ENCODE measurements around the gene FNDC4.

FNDC4 gene

DNA sequence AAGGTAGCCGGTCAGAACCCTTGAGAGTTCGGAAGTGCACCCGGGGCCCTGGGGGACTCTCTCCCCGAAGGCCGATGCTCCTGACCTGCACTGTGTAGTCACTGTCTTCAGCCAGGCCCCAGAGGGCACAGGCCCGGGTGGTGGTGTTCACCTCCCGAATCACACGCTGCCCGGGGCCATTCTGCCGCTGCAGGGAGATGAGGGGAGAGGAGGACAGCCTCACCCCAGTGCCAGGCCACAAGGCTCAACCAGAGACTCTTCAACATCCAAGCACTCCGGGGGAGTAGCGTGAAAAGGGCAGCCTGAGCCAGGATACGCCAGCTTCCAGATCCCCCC is 1.1 kb downstream of the FNDC4 start:
- no peak for DNase-seq

- no peak for DNase-seq
Measured at GRCh38 chr2:27492557-27492956, 2.4 kb downstream of the FNDC4 start.

- DNase-seq: peak; percentile 99
Measured at GRCh38 chr2:27489498-27490397, 5.3 kb downstream of the FNDC4 start, which contains the start of gene IFT172. IFT172 (minus strand) TSS chr2:27489743; CDS start chr2:27489653, 90 bp downstream.

DNA sequence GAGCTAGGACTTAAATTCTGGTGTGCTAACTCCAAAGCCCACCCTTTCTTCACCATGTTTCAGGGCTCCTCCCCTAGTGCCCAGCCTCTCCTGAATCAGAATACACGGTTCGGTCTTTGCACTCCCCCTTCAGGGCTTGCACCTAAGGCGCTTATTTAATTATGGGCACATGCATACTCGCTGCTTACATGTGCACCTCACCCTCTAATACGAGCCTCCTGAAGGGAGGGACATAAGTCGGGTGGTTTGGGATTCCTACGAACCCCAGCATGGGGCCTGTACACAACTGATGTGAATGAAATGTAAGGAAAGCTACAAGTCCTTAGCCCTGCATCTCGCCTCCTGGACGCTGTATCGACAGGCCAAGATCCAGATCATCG is 5.9 kb downstream of the FNDC4 start:
- no peak for DNase-seq

DNA sequence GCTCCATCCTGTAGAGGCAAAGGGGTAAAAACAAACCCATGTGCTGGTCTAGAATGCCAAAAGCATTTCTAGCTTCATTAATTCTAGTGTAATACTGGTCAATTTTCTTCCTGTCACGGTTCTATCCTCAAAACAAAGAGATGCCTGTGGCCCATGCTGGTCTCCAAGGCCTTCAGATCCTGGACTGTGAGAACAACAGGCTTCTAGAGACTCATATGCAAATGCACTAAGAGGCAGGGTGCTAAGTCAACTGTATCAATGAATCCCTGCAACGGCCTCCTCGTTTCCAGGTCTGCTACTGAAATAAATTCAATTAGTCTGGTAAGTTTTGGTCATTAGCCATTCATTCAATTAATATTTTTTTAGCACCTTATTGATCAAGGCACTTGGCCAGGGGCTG is 9.5 kb downstream of the FNDC4 start:
- DNase-seq: no peak

DNA sequence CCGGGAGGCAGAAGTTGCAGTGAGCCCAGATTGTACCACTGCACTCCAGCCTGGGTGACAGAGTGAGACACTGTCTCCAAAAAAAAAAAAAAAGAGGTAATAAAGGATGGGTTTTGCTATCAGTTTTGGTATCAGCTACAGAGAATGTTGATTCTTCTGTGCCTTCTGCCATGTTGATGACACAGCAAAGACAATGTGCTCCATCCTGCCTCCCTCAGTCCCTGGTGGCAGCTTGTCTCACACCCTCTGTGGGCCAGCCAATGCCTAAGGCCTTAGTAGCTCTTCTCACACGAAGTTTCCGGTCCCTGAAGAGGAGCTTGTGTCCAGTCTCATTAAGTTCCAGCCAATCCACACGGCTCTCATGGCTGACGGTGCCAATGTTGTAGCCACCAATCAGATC is 23.0 kb downstream of the FNDC4 start:
- DNase-seq: no peak

DNA sequence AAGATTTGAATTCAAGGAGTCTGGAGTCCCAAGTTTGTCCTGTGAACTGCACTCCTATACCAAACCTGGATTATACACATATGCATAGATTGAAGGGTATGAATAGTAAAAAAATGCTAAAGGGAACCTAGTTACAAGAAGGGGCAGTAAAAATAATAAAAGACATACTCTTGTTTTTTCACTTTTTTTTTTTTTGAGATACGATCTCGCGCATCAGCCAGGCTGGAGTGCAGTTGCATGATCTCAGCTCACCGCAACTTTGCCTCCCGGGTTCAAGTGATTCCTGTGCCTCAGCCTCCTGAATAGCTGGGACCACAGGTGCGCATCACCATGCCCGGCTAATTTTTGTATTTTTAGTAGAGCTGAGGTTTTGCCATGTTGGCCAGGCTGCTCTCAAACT is 30.6 kb downstream of the FNDC4 start:
- no peak for DNase-seq

DNA sequence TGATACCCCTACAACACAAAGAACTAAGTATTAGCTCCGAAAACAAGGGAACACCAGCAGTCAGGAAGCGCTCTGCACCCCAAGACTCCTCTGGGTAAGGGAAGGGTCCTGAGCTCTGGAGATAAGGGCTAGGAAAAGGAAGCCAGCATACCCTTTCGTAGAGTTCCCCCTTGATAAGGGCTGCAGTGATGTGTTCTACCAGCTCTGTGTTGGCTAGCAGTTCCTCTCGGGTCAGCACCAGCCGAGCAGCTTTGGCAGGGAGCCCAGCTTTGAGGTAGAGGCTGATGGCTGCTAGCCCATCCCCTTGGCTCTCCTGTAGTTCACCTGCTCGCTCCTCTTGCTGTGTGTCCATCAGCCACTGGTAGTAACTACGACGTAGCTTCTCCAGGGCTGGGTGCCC is 33.9 kb downstream of the FNDC4 start:
- no peak for DNase-seq

- no peak for DNase-seq
Measured at GRCh38 chr2:27453968-27454367, 41.0 kb downstream of the FNDC4 start.

- DNase-seq: no peak
Measured at GRCh38 chr2:27451095-27451494, 43.9 kb downstream of the FNDC4 start.

DNA sequence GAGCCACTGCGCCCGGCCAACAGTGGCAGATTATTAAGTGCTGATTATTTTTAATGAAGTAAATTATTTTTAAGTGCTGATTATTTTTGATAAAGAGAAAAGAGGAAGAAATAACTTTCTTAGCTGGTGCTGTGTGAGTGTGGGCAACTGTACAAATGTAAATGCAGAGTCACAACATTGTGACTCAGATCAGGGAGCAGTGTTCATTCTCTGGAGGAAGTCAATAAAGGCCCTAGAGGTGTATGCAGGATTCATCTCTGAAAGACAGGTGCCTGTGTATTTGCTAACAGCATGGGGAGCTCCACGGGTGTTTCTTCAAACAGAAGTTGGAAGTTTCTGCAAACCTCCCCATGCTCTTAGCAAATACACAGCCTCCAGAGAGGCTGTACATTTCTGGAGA is 46.6 kb downstream of the FNDC4 start:
- no peak for DNase-seq

GRCh38 chr2:27446057-27446456 is 48.9 kb downstream of the FNDC4 start:
- no peak for DNase-seq

DNA sequence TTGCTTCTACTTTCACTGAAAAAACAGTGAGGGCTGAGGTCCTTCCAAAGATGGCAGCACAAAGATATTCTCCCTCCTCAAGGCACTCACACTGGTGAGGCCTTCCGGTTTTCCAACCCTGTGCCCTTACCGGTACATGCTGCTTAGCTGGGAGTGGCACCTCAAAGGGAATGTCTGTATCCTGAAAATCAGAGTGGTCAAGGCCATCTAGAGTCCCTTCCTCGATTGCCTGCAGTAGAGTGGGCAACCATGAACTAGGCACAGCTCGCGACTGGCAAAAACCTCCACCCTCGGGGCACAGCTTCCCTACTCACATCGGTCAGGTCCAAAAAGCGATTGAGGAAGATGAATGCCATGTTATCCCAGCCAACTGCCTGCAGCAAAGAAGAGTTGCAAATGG is 49.4 kb downstream of the FNDC4 start:
- no peak for DNase-seq

GRCh38 chr2:27445155-27445554 is 49.8 kb downstream of the FNDC4 start:
- no peak for DNase-seq

DNA sequence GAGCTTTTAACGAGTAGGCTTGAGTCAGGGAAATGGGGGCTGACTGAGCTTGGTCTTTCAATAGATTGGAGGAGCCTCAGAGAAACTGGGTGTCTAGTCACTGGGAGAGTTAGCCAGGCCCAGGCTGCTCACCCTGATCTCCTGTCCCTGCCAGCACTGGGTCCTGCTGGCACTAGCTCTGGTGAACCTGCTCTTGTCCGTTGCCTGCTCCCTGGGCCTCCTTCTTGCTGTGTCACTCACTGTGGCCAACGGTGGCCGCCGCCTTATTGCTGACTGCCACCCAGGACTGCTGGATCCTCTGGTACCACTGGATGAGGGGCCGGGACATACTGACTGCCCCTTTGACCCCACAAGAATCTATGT is 52.1 kb downstream of the FNDC4 start:
- DNase-seq: no peak

- peak; percentile 41 for DNase-seq
Measured at GRCh38 chr2:27441958-27442919, 52.8 kb downstream of the FNDC4 start, which contains the start of gene KRTCAP3. KRTCAP3 (plus strand) TSS chr2:27442381; CDS start chr2:27442413, 32 bp downstream.
